T-helper 2 cell treated with Interferon-gamma antibody and Interleukin-4, amounts not matched to agents 100 ng/mL and 5 ng/mL, for 36 hours (primary cell): ENCODE measurements around the gene SYT7. TPM values are rescaled to one million over a fixed set of nuclear protein-coding genes. Genes with fewer than 3 reads are reported as not detected.
"Not testable (repeated sequence)": the region's sequence is repeated elsewhere in the genome, so short reads cannot be mapped to it uniquely, and the experiment has no call there.

ENCODE experiments used
- intact Hi-C: fragments of 100-400 bp; cut with micrococcal nuclease; formaldehyde crosslinking; loops from one replicate; pipeline ENCODE4 v1.15.1; 2023
- total RNA-seq: library from RNA; stranded (reverse); gene quantifications from 2 replicates; pipeline ENCODE4 v1.2.3, GENCODE V29; 2022

SYT7 gene
- not detected in 2 replicates for total RNA-seq

- intact Hi-C loops = loop anchor here (2.0 to 10.0 kb wide), 2 partner anchors 72 to 154 kb away; partner anchors contain the start of gene LRRC10B
Measured at GRCh38 chr11:61581030-61581928, at the start of gene SYT7. SYT7 (minus strand) TSS chr11:61581076; CDS start chr11:61580820, 256 bp downstream.

- intact Hi-C loops = no loop called here
Measured at GRCh38 chr11:61630089-61630488, 49.2 kb upstream of the SYT7 start.

GRCh38 chr11:61629082-61629833 is 48.4 kb upstream of the SYT7 start:
- intact Hi-C loops = no loop called here

- intact Hi-C loops = no loop called here
Measured at GRCh38 chr11:61628662-61628970, 47.7 kb upstream of the SYT7 start.

- intact Hi-C loops = no loop called here
Measured at GRCh38 chr11:61627850-61628661, 47.2 kb upstream of the SYT7 start.

GRCh38 chr11:61626580-61627380 is 45.9 kb upstream of the SYT7 start:
- intact Hi-C loops = no loop called here

GRCh38 chr11:61625525-61625924 is 44.6 kb upstream of the SYT7 start:
- intact Hi-C loops = no loop called here

GRCh38 chr11:61621917-61622585 is 41.2 kb upstream of the SYT7 start:
- intact Hi-C loops = no loop called here

- intact Hi-C loops = no loop called here
Measured at GRCh38 chr11:61619471-61620226, 38.8 kb upstream of the SYT7 start.

GRCh38 chr11:61618978-61619377 is 38.1 kb upstream of the SYT7 start:
- intact Hi-C loops = no loop called here

GRCh38 chr11:61617515-61617914 is 36.6 kb upstream of the SYT7 start:
- intact Hi-C loops = no loop called here

GRCh38 chr11:61616434-61616833 is 35.6 kb upstream of the SYT7 start:
- intact Hi-C loops = no loop called here

GRCh38 chr11:61614782-61615181 is 33.9 kb upstream of the SYT7 start:
- intact Hi-C loops = not testable (repeated sequence)

GRCh38 chr11:61613870-61614269 is 33.0 kb upstream of the SYT7 start:
- intact Hi-C loops = no loop called here

- intact Hi-C loops = no loop called here
Measured at GRCh38 chr11:61613051-61613450, 32.2 kb upstream of the SYT7 start.

GRCh38 chr11:61611309-61611708 is 30.4 kb upstream of the SYT7 start:
- intact Hi-C loops = no loop called here

GRCh38 chr11:61610905-61611304 is 30.0 kb upstream of the SYT7 start:
- intact Hi-C loops = no loop called here

GRCh38 chr11:61609980-61610366 is 29.1 kb upstream of the SYT7 start:
- intact Hi-C loops = no loop called here
